ENCODE results near the gene LIME1.

Gene LIME1

DNA sequence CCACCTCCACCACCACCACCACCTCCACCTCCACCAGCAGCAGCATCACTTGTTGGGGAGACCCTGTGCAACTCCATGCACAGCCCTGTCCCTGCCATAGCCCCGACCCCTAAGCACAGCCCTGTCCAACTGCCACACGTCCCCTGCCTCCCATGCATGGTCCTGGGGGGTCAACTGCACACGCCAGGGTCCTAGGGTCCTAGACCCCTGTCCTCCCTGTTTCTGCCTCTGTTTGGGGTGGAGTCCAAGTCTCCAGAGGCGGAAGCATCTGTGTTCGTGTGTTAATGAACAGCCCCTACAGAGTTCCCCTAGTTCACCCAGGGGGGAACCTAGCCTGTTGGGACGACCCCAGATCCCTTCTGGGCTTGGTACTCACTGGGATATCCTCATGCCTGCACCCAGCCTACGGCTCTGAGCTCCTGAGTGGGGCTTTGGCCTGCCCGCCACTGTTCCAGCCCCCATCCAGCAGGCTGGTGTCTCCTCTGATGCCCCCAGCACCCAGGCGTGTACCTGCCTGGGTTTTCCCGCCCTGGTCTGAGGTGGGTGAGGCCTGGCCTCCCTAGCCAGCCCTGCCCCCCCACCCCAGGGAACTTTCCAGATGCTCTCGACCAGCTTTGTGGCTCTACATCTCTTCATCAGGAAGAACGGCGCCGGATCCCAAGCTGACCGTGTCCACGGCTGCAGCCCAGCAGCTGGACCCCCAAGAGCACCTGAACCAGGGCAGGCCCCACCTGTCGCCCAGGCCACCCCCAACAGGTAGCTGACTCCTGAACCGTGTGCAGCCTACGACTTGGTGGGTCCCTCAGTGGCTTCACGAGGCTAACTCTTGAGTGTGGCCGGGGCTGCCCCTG, 42.5 kb upstream of the LIME1 start:
- Mint-ChIP-seq H3K27me3 (peaks cover 3% of the 10 kb centered on the region), H3K27ac (no peak overlapping the region), H3K9me3 (no peaks in the 10 kb centered on the region), H3K36me3 (ENCODE audit: low read depth) (peaks cover 95% of the 10 kb centered on the region), H3K4me1 (ENCODE audit: low read depth) (peaks cover 58% of the 10 kb centered on the region), H3K4me3 (no peak overlapping the region)
- intact Hi-C loops (cut with micrococcal nuclease): no loop called here

DNA sequence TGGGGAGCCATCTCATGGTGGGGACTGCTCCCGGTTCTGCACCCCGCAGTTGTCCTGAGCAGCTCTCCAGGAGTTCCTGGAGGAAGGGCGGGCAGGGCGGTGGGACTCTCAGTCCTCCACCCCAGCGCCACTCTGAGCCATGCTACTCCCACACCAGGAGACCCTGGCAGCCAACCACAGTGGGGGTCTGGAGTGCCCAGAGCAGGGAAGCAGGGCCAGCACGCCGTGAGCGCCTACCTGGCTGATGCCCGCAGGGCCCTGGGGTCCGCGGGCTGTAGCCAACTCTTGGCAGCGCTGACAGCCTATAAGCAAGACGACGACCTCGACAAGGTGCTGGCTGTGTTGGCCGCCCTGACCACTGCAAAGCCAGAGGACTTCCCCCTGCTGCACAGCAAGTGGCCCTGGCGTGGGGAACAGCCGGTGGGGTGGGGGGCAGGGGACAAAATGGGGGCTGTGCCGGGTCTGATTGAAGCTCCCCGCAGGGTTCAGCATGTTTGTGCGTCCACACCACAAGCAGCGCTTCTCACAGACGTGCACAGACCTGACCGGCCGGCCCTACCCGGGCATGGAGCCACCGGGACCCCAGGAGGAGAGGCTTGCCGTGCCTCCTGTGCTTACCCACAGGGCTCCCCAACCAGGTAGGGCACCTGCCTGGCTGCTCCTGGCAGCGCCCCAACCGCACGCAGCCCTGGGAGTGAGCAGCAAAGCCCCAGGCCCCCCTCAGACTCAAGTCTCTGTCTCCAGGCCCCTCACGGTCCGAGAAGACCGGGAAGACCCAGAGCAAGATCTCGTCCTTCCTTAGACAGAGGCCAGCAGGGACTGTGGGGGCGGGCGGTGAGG, 41.7 kb upstream of the LIME1 start:
- Mint-ChIP-seq H3K27me3 (peaks cover 3% of the 10 kb centered on the region), H3K4me3 (no peak overlapping the region)
- intact Hi-C loops (cut with micrococcal nuclease): no loop called here

DNA sequence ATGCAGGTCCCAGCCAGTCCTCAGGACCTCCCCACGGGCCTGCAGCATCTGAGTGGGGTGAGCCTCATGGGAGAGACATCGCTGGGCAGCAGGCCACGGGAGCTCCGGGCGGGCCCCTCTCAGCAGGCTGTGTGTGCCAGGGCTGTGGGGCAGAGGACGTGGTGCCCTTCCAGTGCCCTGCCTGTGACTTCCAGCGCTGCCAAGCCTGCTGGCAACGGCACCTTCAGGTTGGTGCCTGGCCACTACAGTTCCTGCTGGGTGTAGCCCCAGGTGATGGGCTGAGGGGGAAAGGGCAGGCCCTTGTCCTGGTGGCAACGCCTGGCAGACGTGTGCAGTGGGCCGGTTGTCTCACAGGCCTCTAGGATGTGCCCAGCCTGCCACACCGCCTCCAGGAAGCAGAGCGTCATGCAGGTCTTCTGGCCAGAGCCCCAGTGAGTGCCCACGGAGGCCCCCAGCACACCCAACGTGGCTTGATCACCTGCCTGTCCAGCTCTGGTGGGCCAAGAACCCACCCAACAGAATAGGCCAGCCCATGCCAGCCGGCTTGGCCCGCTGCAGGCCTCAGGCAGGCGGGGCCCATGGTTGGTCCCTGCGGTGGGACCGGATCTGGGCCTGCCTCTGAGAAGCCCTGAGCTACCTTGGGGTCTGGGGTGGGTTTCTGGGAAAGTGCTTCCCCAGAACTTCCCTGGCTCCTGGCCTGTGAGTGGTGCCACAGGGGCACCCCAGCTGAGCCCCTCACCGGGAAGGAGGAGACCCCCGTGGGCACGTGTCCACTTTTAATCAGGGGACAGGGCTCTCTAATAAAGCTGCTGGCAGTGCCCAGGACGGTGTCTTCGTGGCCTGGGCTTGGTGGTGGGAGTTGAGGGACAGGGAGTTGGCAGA, 40.8 kb upstream of the LIME1 start:
- peaks cover 96% of the 10 kb centered on the region for H3K36me3 Mint-ChIP-seq (ENCODE audit: low read depth)
- peaks cover 3% of the 10 kb centered on the region for H3K27me3 Mint-ChIP-seq
- peak overlapping the region; percentile 36 for H3K4me3 Mint-ChIP-seq
- intact Hi-C loops (cut with micrococcal nuclease): no loop called here
- H3K9me3 Mint-ChIP-seq: no peaks in the 10 kb centered on the region
- peaks cover 62% of the 10 kb centered on the region for H3K4me1 Mint-ChIP-seq (ENCODE audit: low read depth)
- H3K27ac Mint-ChIP-seq: peak overlapping the region; percentile 32

More for the DNA sequence above, 41.7 kb upstream of the LIME1 start:
- Mint-ChIP-seq H3K36me3 (ENCODE audit: low read depth) (peaks cover 96% of the 10 kb centered on the region), H3K9me3 (no peaks in the 10 kb centered on the region), H3K4me1 (ENCODE audit: low read depth) (peaks cover 62% of the 10 kb centered on the region), H3K27ac (peak overlapping the region; percentile 32)

DNA sequence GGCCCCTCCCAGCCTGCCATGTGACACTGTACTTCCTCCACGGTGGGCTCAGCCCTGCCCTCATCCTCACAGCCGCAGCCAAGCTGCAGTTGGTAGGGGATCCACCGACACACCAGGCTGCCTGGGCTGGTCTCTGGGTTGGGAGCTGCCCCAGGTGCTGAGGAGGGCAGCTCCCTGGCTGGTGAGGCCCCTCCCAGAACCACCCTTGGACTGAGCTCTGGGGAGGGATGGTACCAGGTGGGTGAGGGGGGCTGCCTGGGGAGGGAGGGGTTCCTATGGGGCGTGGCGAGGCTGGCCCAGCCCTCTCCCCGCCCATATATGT, 40.2 kb upstream of the LIME1 start:
- Mint-ChIP-seq H3K4me3 (peak overlapping the region; percentile 60), H3K36me3 (ENCODE audit: low read depth) (peaks cover 92% of the 10 kb centered on the region)
- intact Hi-C loops (cut with micrococcal nuclease): no loop called here

DNA sequence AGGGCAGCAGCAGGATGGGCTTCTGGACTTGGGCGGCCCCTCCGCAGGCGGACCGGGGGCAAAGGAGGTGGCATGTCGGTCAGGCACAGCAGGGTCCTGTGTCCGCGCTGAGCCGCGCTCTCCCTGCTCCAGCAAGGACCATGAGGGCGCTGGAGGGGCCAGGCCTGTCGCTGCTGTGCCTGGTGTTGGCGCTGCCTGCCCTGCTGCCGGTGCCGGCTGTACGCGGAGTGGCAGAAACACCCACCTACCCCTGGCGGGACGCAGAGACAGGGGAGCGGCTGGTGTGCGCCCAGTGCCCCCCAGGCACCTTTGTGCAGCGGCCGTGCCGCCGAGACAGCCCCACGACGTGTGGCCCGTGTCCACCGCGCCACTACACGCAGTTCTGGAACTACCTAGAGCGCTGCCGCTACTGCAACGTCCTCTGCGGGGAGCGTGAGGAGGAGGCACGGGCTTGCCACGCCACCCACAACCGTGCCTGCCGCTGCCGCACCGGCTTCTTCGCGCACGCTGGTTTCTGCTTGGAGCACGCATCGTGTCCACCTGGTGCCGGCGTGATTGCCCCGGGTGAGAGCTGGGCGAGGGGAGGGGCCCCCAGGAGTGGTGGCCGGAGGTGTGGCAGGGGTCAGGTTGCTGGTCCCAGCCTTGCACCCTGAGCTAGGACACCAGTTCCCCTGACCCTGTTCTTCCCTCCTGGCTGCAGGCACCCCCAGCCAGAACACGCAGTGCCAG, 39.7 kb upstream of the LIME1 start, which contains the start of gene TNFRSF6B:
TSS of gene TNFRSF6B (plus strand) at position 25 of the 729 bp plus-strand sequence. CDS start at position 141, 116 bp downstream.
- Mint-ChIP-seq H3K4me1 (ENCODE audit: low read depth) (peaks cover 51% of the 10 kb centered on the region), H3K9me3 (no peaks in the 10 kb centered on the region), H3K4me3 (peak within 1 kb of the TSS; percentile 60), H3K27me3 (peaks cover 3% of the 10 kb centered on the region), H3K36me3 (ENCODE audit: low read depth) (peaks cover 87% of the 10 kb centered on the region), H3K27ac (peak within 1 kb of the TSS; percentile 32)
- intact Hi-C loops (cut with micrococcal nuclease): no loop called here

More for the DNA sequence above, 40.2 kb upstream of the LIME1 start:
- Mint-ChIP-seq H3K4me1 (ENCODE audit: low read depth) (peaks cover 57% of the 10 kb centered on the region), H3K9me3 (no peaks in the 10 kb centered on the region), H3K27ac (peak overlapping the region; percentile 32), H3K27me3 (peaks cover 3% of the 10 kb centered on the region)

DNA sequence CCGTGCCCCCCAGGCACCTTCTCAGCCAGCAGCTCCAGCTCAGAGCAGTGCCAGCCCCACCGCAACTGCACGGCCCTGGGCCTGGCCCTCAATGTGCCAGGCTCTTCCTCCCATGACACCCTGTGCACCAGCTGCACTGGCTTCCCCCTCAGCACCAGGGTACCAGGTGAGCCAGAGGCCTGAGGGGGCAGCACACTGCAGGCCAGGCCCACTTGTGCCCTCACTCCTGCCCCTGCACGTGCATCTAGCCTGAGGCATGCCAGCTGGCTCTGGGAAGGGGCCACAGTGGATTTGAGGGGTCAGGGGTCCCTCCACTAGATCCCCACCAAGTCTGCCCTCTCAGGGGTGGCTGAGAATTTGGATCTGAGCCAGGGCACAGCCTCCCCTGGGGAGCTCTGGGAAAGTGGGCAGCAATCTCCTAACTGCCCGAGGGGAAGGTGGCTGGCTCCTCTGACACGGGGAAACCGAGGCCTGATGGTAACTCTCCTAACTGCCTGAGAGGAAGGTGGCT, 39.1 kb upstream of the LIME1 start:
- intact Hi-C loops (cut with micrococcal nuclease): no loop called here
- Mint-ChIP-seq H3K4me1 (ENCODE audit: low read depth) (peaks cover 45% of the 10 kb centered on the region), H3K36me3 (ENCODE audit: low read depth) (peaks cover 87% of the 10 kb centered on the region), H3K4me3 (peak overlapping the region; percentile 60), H3K27me3 (peaks cover 3% of the 10 kb centered on the region), H3K27ac (peak overlapping the region; percentile 32), H3K9me3 (no peaks in the 10 kb centered on the region)

DNA sequence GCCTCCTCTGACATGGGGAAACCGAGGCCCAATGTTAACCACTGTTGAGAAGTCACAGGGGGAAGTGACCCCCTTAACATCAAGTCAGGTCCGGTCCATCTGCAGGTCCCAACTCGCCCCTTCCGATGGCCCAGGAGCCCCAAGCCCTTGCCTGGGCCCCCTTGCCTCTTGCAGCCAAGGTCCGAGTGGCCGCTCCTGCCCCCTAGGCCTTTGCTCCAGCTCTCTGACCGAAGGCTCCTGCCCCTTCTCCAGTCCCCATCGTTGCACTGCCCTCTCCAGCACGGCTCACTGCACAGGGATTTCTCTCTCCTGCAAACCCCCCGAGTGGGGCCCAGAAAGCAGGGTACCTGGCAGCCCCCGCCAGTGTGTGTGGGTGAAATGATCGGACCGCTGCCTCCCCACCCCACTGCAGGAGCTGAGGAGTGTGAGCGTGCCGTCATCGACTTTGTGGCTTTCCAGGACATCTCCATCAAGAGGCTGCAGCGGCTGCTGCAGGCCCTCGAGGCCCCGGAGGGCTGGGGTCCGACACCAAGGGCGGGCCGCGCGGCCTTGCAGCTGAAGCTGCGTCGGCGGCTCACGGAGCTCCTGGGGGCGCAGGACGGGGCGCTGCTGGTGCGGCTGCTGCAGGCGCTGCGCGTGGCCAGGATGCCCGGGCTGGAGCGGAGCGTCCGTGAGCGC, 38.5 kb upstream of the LIME1 start:
- Mint-ChIP-seq H3K4me3 (no peak overlapping the region), H3K4me1 (ENCODE audit: low read depth) (peaks cover 42% of the 10 kb centered on the region), H3K36me3 (ENCODE audit: low read depth) (peaks cover 85% of the 10 kb centered on the region), H3K9me3 (no peaks in the 10 kb centered on the region), H3K27ac (no peak overlapping the region), H3K27me3 (peaks cover 3% of the 10 kb centered on the region)
- intact Hi-C loops (cut with micrococcal nuclease): no loop called here

DNA sequence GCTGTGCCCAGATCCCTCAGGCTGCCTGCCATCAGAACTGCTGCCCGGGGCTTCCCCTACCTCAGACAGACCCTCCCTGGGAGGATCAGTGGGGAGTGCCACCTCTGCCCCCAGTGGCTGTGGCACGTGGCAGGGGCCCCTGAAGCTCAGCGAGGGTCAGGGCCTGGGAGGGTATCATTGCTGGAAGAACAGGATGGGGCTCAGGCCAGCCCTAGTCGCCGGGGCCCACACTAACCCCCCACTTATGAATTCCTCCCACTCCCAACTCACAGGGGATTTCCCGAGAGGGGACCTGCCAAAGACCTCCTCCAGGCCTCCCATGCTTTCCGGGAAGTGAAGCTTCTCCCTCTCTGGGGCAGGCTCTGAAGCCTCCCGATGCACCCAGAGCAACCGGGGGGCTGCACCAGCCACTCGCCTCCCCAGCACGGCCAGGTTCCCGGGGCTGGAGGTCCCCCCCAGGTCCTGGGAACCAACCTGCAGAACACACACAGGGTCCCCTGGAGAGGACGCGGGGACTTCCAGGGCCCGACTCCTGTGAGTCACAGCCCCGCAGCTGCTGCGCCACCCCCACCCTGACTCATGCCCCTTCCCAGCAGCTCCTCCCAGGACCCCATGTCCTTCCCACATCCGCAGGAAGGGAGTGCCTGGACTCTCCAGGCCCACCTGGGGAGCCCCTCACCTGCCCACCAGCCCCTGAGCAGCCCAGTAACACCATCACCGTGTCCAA, 37.6 kb upstream of the LIME1 start:
- Mint-ChIP-seq H3K36me3 (ENCODE audit: low read depth) (peaks cover 81% of the 10 kb centered on the region), H3K4me3 (peak overlapping the region; percentile 26), H3K4me1 (ENCODE audit: low read depth) (peaks cover 42% of the 10 kb centered on the region), H3K27me3 (peaks cover 3% of the 10 kb centered on the region), H3K9me3 (no peaks in the 10 kb centered on the region), H3K27ac (peak overlapping the region; percentile 46)
- intact Hi-C loops (cut with micrococcal nuclease): no loop called here

DNA sequence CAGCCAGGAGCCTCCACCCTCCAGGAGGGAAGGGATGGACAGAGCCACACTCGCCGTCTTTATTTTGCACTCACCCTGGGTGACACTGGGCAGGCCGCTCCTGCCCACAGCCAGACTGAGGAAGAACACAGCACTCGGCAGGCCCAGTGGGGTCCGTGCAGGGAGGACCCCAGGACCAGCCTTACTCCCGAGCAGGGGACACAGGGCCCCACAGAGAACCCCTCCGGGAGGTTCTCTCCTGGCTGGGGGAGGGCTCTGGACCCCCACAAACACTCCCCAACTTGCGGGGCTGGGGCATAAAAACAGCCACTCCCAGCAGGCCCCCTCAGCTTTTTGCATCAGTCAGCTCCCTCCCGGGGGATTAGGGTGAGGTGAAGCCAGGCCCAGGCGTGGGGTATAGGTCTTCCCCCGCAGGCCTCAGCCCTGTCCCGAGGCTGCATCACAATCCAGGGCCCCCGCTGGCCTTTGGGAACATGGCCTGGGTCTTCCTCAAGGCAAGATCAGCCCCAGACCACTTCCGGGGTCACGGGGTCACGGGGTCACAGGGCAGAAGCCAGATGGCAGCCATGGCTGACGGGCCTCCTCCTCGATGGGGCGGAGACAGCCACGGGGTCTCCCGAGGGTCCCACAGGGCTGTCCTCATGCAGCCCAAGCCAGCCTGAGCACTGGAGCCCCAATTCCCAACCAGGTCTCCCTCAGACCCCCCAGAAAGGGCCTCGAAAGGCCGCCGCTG, 36.8 kb upstream of the LIME1 start:
- H3K9me3 Mint-ChIP-seq: no peaks in the 10 kb centered on the region
- peaks cover 3% of the 10 kb centered on the region for H3K27me3 Mint-ChIP-seq
- intact Hi-C loops (cut with micrococcal nuclease): no loop called here
- no peak overlapping the region for H3K4me3 Mint-ChIP-seq
- peak overlapping the region; percentile 46 for H3K27ac Mint-ChIP-seq
- peaks cover 81% of the 10 kb centered on the region for H3K36me3 Mint-ChIP-seq (ENCODE audit: low read depth)
- peaks cover 42% of the 10 kb centered on the region for H3K4me1 Mint-ChIP-seq (ENCODE audit: low read depth)

DNA sequence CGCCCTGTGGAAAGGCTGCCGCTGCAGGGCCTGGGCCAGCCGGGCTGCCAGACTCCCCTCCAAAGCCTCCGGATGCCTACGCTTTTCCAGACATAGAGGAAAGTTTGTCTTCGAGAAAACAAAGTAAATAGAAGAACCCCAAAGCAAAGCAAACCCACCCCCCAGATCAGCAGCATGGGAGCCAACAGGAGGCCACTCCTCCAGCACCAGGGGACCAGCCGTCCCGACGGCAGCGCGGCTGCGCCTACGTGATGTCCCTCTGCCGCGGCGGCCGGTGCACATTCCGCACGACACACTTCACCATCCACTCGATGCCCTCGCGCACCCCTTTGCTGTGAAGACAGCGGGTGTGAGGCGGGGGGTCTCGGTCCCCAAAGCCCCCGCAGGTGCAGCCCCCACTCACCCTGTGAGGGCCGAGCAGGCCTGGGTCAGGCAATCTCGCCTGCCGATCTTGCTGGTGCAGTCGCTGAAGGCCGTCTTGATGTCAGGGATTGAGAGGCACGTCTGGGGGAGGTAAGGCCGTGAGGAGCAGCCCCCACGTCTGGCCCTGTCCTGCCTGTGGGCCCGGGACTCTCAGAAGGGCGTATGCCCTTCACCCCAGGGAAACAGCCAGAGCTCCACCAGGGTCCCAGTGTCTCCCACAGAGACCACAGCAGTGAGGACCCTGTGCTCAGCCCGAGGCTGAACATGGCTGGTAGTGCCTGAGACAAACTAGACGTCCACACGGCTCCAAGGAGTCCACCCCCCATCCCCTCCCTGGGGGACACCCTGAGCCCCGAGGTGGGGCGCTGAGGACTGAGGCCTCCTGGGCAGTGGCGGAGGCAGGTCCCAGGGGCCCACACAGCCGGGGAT, 36.0 kb upstream of the LIME1 start:
- Mint-ChIP-seq H3K36me3 (ENCODE audit: low read depth) (peaks cover 81% of the 10 kb centered on the region), H3K27ac (peak overlapping the region; percentile 46), H3K27me3 (peaks cover 3% of the 10 kb centered on the region), H3K9me3 (no peaks in the 10 kb centered on the region), H3K4me1 (ENCODE audit: low read depth) (peaks cover 45% of the 10 kb centered on the region), H3K4me3 (no peak overlapping the region)
- intact Hi-C loops (cut with micrococcal nuclease): no loop called here

DNA sequence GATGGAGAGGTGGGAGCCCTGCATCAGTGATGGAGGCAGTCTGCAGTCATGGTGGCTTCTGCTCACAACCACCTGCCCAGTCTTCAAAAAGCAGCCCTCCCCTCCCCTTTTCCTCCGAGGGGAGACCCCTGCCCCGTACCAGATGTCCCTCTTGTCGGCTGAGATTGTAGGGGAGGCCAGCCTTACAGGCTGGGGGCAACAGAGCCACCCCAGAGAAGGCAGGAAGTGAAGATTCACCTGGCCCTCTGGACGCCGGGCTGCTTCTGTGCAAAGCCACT, 35.5 kb upstream of the LIME1 start:
- H3K27ac Mint-ChIP-seq: no peak overlapping the region
- intact Hi-C loops (cut with micrococcal nuclease): no loop called here

More for the DNA sequence above, 35.5 kb upstream of the LIME1 start:
- H3K4me3 Mint-ChIP-seq: no peak overlapping the region
- peaks cover 81% of the 10 kb centered on the region for H3K36me3 Mint-ChIP-seq (ENCODE audit: low read depth)
- H3K4me1 Mint-ChIP-seq (ENCODE audit: low read depth): peaks cover 42% of the 10 kb centered on the region
- H3K27me3 Mint-ChIP-seq: peaks cover 3% of the 10 kb centered on the region
- H3K9me3 Mint-ChIP-seq: no peaks in the 10 kb centered on the region
